ENCODE measurements around the gene MAGI1. TPM values are rescaled to one million over a fixed set of nuclear protein-coding genes. Genes with fewer than 3 reads are reported as not detected.

The MAGI1 gene
- total RNA-seq, 1 donor from 2014 or later: 49.8 TPM

DNA sequence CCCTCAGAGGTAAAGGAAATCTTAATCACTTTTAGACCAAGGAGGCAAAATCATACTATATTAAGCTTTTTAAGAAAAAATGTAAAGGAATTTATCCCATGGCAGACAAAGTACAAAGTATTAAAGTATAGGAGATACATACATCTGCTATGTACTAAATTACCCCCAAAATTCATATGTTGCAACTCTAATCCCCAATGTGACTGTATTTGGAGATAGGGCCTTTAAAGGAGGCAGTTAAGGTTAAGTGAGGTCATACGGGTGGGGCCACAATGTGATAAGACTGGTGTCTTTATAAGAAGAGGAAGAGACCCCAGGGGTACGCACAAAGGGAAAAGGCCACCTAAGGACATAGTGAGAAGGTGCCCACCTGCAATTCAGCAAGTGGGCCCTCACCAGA lies 693.9 kb downstream of the MAGI1 start:
- Mint-ChIP-seq H3K36me3 (ENCODE audit: low read depth) (no peaks in the 10 kb centered on the region), H3K27ac (ENCODE audit: unreplicated experiment) (no peak overlapping the region), H3K4me1 (peaks cover 6% of the 10 kb centered on the region), H3K27me3 (ENCODE audit: low read depth) (no peaks in the 10 kb centered on the region), H3K4me3 (no peak overlapping the region), H3K9me3 (no peaks in the 10 kb centered on the region)
- no peak for DNase-seq (ENCODE audit: low read depth, low spot score)
- TF ChIP-seq, protein P1, sequence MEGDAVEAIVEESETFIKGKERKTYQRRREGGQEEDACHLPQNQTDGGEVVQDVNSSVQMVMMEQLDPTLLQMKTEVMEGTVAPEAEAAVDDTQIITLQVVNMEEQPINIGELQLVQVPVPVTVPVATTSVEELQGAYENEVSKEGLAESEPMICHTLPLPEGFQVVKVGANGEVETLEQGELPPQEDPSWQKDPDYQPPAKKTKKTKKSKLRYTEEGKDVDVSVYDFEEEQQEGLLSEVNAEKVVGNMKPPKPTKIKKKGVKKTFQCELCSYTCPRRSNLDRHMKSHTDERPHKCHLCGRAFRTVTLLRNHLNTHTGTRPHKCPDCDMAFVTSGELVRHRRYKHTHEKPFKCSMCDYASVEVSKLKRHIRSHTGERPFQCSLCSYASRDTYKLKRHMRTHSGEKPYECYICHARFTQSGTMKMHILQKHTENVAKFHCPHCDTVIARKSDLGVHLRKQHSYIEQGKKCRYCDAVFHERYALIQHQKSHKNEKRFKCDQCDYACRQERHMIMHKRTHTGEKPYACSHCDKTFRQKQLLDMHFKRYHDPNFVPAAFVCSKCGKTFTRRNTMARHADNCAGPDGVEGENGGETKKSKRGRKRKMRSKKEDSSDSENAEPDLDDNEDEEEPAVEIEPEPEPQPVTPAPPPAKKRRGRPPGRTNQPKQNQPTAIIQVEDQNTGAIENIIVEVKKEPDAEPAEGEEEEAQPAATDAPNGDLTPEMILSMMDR (conservative IDR thresholded peaks at IDR 0.05): no peak

DNA sequence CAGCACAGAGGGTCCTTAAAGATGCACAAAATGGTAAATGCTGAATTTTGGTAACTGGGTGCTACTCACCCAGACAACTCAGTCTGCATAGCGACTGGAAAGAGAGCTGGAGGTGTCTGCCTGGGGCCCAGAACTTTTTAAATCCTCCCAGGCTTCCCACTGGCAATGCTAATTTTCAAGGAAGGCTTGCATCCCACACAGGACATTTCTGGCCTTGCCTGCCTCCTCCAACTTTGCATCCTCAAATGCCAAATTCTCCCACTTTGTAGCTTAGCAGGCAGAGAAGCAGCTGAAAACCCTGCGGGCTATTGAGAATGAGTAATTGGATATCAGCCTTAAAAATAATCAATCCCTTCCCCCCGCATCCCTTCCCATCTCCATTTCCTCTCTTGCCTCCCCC lies 694.3 kb downstream of the MAGI1 start:
- Mint-ChIP-seq H3K27ac (ENCODE audit: unreplicated experiment) (no peak overlapping the region), H3K9me3 (no peaks in the 10 kb centered on the region), H3K4me1 (peaks cover 6% of the 10 kb centered on the region), H3K27me3 (ENCODE audit: low read depth) (no peaks in the 10 kb centered on the region), H3K4me3 (no peak overlapping the region), H3K36me3 (ENCODE audit: low read depth) (no peaks in the 10 kb centered on the region)
- TF ChIP-seq, protein P1 (conservative IDR thresholded peaks at IDR 0.05): no peak
- no peak for DNase-seq (ENCODE audit: low read depth, low spot score)

DNA sequence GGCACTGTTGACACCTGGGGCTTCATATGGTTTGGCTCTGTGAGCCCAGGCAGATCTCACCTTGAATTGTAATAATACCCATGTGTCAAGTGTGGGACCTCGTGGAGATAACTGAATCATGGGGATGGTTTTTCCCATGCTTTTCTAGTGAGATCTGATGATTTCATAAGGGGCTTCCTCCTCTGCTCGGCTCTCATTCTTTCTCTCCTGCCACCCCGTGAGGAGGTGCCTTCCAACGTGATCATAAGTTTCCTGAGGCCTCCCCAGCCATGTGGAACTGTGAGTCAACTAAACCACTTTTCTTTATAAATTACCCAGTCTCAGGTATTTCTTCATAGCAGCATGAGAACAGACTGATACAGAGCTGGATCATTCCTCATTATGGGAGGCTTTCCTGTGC lies 695.0 kb downstream of the MAGI1 start:
- H3K27ac Mint-ChIP-seq (ENCODE audit: unreplicated experiment): no peak overlapping the region
- no peak overlapping the region for H3K4me3 Mint-ChIP-seq
- H3K36me3 Mint-ChIP-seq (ENCODE audit: low read depth): no peaks in the 10 kb centered on the region
- H3K4me1 Mint-ChIP-seq: peaks cover 10% of the 10 kb centered on the region
- H3K9me3 Mint-ChIP-seq: no peaks in the 10 kb centered on the region
- H3K27me3 Mint-ChIP-seq (ENCODE audit: low read depth): no peaks in the 10 kb centered on the region
- no peak for DNase-seq (ENCODE audit: low read depth, low spot score)
- TF ChIP-seq, protein P1 (conservative IDR thresholded peaks at IDR 0.05): no peak

DNA sequence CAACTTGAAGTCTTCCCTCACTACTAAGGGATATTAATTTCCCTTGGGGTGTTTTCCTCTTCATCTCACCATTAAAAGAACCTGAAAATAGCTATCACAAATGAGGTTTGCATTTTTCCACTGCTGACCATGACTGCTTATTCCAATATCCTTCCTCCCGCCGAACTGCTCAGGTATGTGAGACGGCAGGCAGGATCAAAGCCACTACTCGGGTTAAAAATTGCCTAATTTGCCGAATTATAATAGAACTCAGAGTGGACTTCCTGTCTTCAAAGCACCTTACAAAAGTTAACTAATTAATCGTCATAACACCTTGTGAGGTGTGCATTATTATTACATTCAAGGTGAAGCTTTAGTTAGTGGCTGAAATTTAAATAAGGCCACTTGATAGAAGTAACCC lies 695.7 kb downstream of the MAGI1 start:
- no peak for DNase-seq (ENCODE audit: low read depth, low spot score)
- H3K4me1 Mint-ChIP-seq: peaks cover 10% of the 10 kb centered on the region
- no peaks in the 10 kb centered on the region for H3K27me3 Mint-ChIP-seq (ENCODE audit: low read depth)
- no peaks in the 10 kb centered on the region for H3K36me3 Mint-ChIP-seq (ENCODE audit: low read depth)
- TF ChIP-seq, protein P1 (conservative IDR thresholded peaks at IDR 0.05): no peak
- H3K9me3 Mint-ChIP-seq: no peaks in the 10 kb centered on the region
- no peak overlapping the region for H3K27ac Mint-ChIP-seq (ENCODE audit: unreplicated experiment)
- H3K4me3 Mint-ChIP-seq: no peak overlapping the region

DNA sequence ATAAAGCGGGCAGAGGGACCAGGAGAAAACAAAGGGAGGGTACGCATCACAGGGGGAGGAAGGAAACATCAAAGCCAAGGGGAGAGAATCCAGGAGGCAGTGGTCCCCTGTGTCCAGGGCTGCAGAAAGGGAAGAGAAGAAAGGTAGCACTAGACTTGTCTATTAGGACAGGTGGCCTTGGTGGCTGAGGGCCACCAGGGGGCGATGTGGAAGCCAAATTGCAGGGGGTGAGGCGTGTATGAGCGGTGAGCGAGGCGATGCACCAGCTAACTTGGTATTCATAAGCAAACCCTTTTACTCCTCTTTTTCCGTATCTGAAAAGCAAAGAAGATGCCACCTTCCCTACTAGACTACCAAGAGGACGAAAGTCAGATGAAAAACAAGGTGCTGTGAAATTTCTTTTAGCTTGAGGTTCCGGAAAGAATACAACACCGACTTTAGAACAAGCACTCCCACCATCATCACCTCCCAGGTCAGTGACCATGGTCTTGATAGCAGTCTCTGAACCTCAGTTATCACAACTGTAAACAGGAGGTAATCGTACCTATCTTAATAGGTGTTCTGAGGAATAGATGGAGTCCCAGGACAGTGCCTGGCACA lies 696.5 kb downstream of the MAGI1 start:
- H3K4me3 Mint-ChIP-seq: no peak overlapping the region
- no peaks in the 10 kb centered on the region for H3K9me3 Mint-ChIP-seq
- DNase-seq (ENCODE audit: low read depth, low spot score): peak; percentile 56
- peaks cover 10% of the 10 kb centered on the region for H3K4me1 Mint-ChIP-seq
- H3K27me3 Mint-ChIP-seq (ENCODE audit: low read depth): no peaks in the 10 kb centered on the region
- no peak overlapping the region for H3K27ac Mint-ChIP-seq (ENCODE audit: unreplicated experiment)
- no peaks in the 10 kb centered on the region for H3K36me3 Mint-ChIP-seq (ENCODE audit: low read depth)
- TF ChIP-seq, protein P1 (conservative IDR thresholded peaks at IDR 0.05): peak; percentile 81

Data from neural crest cell (in vitro differentiated cells).